OCI-LY7 (cell line): ENCODE results near the gene INPP5B.

Experiments used
- CTCF ChIP-seq: fragments of 200-600 bp; sonication (generic); conservative IDR thresholded peaks from 2 replicates; pipeline ENCODE4 v1.5.1; 2014; ENCODE audit warnings: mild to moderate bottlenecking, antibody characterized with exemption, low read length, moderate library complexity, mixed read lengths
- EZH2phosphoT487 ChIP-seq: fragments of 200-600 bp; sonication (generic); IDR thresholded peaks from 2 replicates; pipeline ENCODE4 v1.6.1; 2018; ENCODE audit warnings: low read depth, borderline replicate concordance, mild to moderate bottlenecking, mixed run types, antibody characterized with exemption, low read length, moderate library complexity, mixed read lengths

DNA sequence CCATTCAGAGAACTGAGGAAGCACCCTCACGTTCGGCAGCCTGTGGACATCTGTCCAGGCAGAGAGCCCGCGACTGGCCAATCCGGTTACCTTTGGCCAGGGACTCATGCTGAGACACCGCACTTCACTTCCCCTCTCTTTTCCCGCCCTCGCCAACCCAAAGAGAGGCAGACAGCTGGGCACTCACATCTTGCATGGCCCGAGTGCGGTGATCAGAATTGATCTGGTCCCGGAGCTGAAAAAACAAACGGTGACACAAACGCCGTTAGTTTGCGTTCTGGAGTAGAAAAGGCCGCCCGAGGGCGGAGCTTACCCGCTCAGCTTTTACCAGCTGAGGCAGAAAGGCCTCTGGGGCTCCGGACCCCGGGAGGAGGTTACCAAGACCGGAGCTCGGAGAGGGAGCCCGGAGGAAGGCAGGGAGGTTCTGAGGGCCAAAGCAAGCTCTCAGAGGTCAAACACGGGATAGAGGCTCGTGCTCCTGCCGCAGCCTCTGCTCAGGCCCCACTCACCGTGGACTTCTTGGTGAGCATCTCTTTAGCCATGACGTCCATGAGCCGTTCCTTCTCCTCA, 42.6 kb upstream of the INPP5B start:
- TF ChIP-seq CTCF (no peak), EZH2phosphoT487 (no peak)
